HepG2 (cell line): ENCODE data around the gene HNRNPUL2. TPM values are rescaled to one million over a fixed set of nuclear protein-coding genes. Genes with fewer than 3 reads are reported as not detected.
A peak's percentile ranks its signal among the peaks of the same experiment; 100 is the strongest.

Experiments
- BCLAF1 ChIP-seq: fragments of 450-650 bp; IDR thresholded peaks from 2 replicates; pipeline ENCODE4 v1.6.1; 2017; ENCODE audit warnings: mild to moderate bottlenecking
- BHLHE40 ChIP-seq: IDR thresholded peaks from 2 replicates; pipeline ENCODE4 v1.6.1; 2011; ENCODE audit warnings: low read length, improper control_type of control experiment
- CBFB ChIP-seq: sonication (generic); formaldehyde crosslinking; IDR thresholded peaks from 2 replicates; pipeline ENCODE4 v1.4.0; 2020; ENCODE audit warnings: missing genetic modification reagents
- FOSL1 ChIP-seq: sonication (generic); formaldehyde crosslinking; IDR thresholded peaks from 2 replicates; pipeline ENCODE4 v1.9.0; 2021; ENCODE audit warnings: missing genetic modification reagents, borderline replicate concordance
- FOSL2 ChIP-seq: sonication (generic); formaldehyde crosslinking; IDR thresholded peaks from 2 replicates; pipeline ENCODE4 v1.4.0; 2020; ENCODE audit warnings: missing genetic modification reagents
- FOXA1 ChIP-seq, 2 experiments: fragments of 450-650 bp in 1 of 2; sonication (generic) in 1 of 2; formaldehyde crosslinking in 1 of 2; IDR thresholded peaks; 2 replicates each; pipeline versions ENCODE4 v1.4.0 to v1.6.1; 2016 to 2020; ENCODE audit warnings: missing genetic modification reagents in 1 of 2
- LCORL ChIP-seq, 2 experiments: fragments of 450-650 bp in 1 of 2; sonication (generic) in 1 of 2; formaldehyde crosslinking in 1 of 2; IDR thresholded peaks; 2 replicates each; pipeline versions ENCODE4 v1.5.0 to v1.6.1; 2017 to 2020; ENCODE audit warnings: antibody characterized with exemption in 1 of 2, missing genetic modification reagents in 1 of 2
- MTF1 ChIP-seq: sonication (generic); formaldehyde crosslinking; IDR thresholded peaks from 2 replicates; pipeline ENCODE4 v1.5.0; 2020; ENCODE audit warnings: missing genetic modification reagents
- NFATC3 ChIP-seq: sonication (generic); formaldehyde crosslinking; IDR thresholded peaks from 2 replicates; pipeline ENCODE4 v1.5.1; 2020; ENCODE audit warnings: mild to moderate bottlenecking, missing genetic modification reagents
- NR2F2 ChIP-seq: IDR thresholded peaks from 2 replicates; pipeline ENCODE4 v1.6.1; 2012; ENCODE audit warnings: low read depth, inconsistent platforms, borderline replicate concordance
- ONECUT2 ChIP-seq: sonication (generic); formaldehyde crosslinking; IDR thresholded peaks from 2 replicates; pipeline ENCODE4 v1.4.0; 2020; ENCODE audit warnings: missing genetic modification reagents
- PITX1 ChIP-seq: sonication (generic); formaldehyde crosslinking; IDR thresholded peaks from 2 replicates; pipeline ENCODE4 v1.5.1; 2020; ENCODE audit warnings: mild to moderate bottlenecking, missing genetic modification reagents
- PPARG ChIP-seq: conservative IDR thresholded peaks from 2 replicates; pipeline ENCODE4 v1.6.1; 2016; ENCODE audit warnings: missing biosample characterization, missing genetic modification reagents
- RXRB ChIP-seq: IDR thresholded peaks from 2 replicates; pipeline ENCODE4 v1.6.1; 2016; ENCODE audit warnings: borderline replicate concordance, missing genetic modification reagents, missing compliant biosample characterization
- TGIF2 ChIP-seq: IDR thresholded peaks from 2 replicates; pipeline ENCODE4 v1.6.1; 2016; ENCODE audit warnings: control low read depth, missing compliant biosample characterization
- ZMYM2 ChIP-seq: sonication (generic); formaldehyde crosslinking; IDR thresholded peaks from 2 replicates; pipeline ENCODE4 v1.8.0; 2022; ENCODE audit warnings: mild to moderate bottlenecking, missing genetic modification reagents
- ZNF20 ChIP-seq: sonication (generic); formaldehyde crosslinking; IDR thresholded peaks from 2 replicates; pipeline ENCODE4 v1.4.0; 2020; ENCODE audit warnings: mild to moderate bottlenecking, moderate library complexity, missing genetic modification reagents
- ZNF563 ChIP-seq: sonication (generic); formaldehyde crosslinking; IDR thresholded peaks from 2 replicates; pipeline ENCODE4 v1.8.0; 2022; ENCODE audit warnings: mild to moderate bottlenecking, moderate library complexity, missing genetic modification reagents
- ZNF761 ChIP-seq: sonication (generic); formaldehyde crosslinking; conservative IDR thresholded peaks from 2 replicates; pipeline ENCODE4 v1.4.0; 2020; ENCODE audit warnings: mild to moderate bottlenecking, missing genetic modification reagents
- ZNF776 ChIP-seq: sonication (generic); formaldehyde crosslinking; IDR thresholded peaks from 2 replicates; pipeline ENCODE4 v1.4.0; 2020; ENCODE audit warnings: mild to moderate bottlenecking, missing genetic modification reagents
- ZNF792 ChIP-seq: IDR thresholded peaks from 2 replicates; pipeline ENCODE4 v1.6.1; 2016
- polyA plus RNA-seq, 8 experiments: library from polyadenylated mRNA; depleted of rRNA in 3 of 8; stranded (reverse) in 7 of 8; unstranded in 1 of 8; fragments of >200 nt; fragmentation: Illumina TruSeq in 4 of 8; extraction: Trizol in 4 of 8; gene quantifications; 2 replicates each; pipeline versions ENCODE4 v1.2.1 to v1.2.3, GENCODE V29; 2011 to 2016; ENCODE audit warnings: low read depth in 4 of 8, missing spikeins in 1 of 8, mixed read lengths in 1 of 8; ENCODE audit not compliant: insufficient read depth in 1 of 8
- total RNA-seq, 5 experiments: library from RNA; depleted of rRNA; stranded (reverse); fragments of >200 nt; fragmentation: Illumina TruSeq; extraction: Trizol; gene quantifications; 2 replicates each; pipeline ENCODE4 v1.2.3, GENCODE V29; 2016; ENCODE audit warnings: low read depth in 1 of 5
- TF ChIP-seq, protein P1 (sequence below): sonication (generic); formaldehyde crosslinking; IDR thresholded peaks from 2 replicates; pipeline ENCODE4 v1.5.0; 2020; ENCODE audit warnings: missing genetic modification reagents
- TF ChIP-seq, protein P2 (sequence below): sonication (generic); formaldehyde crosslinking; IDR thresholded peaks from 2 replicates; pipeline ENCODE4 v1.4.0; 2020; ENCODE audit warnings: missing genetic modification reagents, borderline replicate concordance

The HNRNPUL2 gene
- total and polyA plus RNA-seq, 2 of the 13 experiments (the other 11 are each of a cell fraction or from before 2014, with no cell fraction given), result 8.4 to 9.6 TPM

GRCh38 chr11:62727165-62727871 lies at the start of gene HNRNPUL2 (continued):
- TF ChIP-seq NFATC3 (CRISPR knock-in tag) (0 out of 2 replicates have a peak, but pooled peaks have one; percentile 60), BCLAF1 (no peak), RXRB (CRISPR knock-in tag) (peak; percentile 74), ZNF761 (peak; percentile 95), ZNF792 (CRISPR knock-in tag) (peak; percentile 80), TGIF2 (no peak; the same call in 1 of the 2 replicates), FOXA1 (IDR thresholded peaks at IDR 0.05) (no peak), FOXA1 (CRISPR knock-in tag; IDR thresholded peaks at IDR 0.05) (0 out of 2 replicates have a peak, but pooled peaks have one; percentile 19), LCORL (IDR thresholded peaks at IDR 0.05) (no peak), LCORL (CRISPR knock-in tag; IDR thresholded peaks at IDR 0.05) (peak; percentile 79; the same call in 1 of the 2 replicates), FOSL2 (CRISPR knock-in tag) (peak; percentile 36), ZNF563 (CRISPR knock-in tag) (peak; percentile 93; the same call in 1 of the 2 replicates), ZNF776 (CRISPR knock-in tag) (peak; percentile 100), ZNF20 (no peak), FOSL1 (CRISPR knock-in tag) (peak; percentile 21; the same call in 1 of the 2 replicates), NR2F2 (no peak; the same call in 1 of the 2 replicates), MTF1 (CRISPR knock-in tag) (0 out of 2 replicates have a peak, but pooled peaks have one; percentile 55), ZMYM2 (CRISPR knock-in tag) (no peak), ONECUT2 (no peak), CBFB (CRISPR knock-in tag) (peak; percentile 89), PITX1 (CRISPR knock-in tag) (no peak), PPARG (CRISPR knock-in tag) (peak; percentile 66), BHLHE40 (peak; percentile 59)
- TF ChIP-seq, protein P1, sequence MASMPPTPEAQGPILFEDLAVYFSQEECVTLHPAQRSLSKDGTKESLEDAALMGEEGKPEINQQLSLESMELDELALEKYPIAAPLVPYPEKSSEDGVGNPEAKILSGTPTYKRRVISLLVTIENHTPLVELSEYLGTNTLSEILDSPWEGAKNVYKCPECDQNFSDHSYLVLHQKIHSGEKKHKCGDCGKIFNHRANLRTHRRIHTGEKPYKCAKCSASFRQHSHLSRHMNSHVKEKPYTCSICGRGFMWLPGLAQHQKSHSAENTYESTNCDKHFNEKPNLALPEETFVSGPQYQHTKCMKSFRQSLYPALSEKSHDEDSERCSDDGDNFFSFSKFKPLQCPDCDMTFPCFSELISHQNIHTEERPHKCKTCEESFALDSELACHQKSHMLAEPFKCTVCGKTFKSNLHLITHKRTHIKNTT, result no peak
- TF ChIP-seq, protein P2, sequence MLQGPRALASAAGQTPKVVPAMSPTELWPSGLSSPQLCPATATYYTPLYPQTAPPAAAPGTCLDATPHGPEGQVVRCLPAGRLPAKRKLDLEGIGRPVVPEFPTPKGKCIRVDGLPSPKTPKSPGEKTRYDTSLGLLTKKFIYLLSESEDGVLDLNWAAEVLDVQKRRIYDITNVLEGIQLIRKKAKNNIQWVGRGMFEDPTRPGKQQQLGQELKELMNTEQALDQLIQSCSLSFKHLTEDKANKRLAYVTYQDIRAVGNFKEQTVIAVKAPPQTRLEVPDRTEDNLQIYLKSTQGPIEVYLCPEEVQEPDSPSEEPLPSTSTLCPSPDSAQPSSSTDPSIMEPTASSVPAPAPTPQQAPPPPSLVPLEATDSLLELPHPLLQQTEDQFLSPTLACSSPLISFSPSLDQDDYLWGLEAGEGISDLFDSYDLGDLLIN (CRISPR knock-in tag), result peak; percentile 59; the same call in 1 of the 2 replicates
